DOHH2 (cell line): ENCODE results near the gene NELFCD.

Experiments used
- H3F3A ChIP-seq: fragments of 200-600 bp; sonication (generic), shearing (Covaris generic); 2 replicates; pipeline ENCODE4 v1.6.0; 2016; ENCODE audit warnings: antibody characterized with exemption, mild to moderate bottlenecking; ENCODE audit not compliant: control insufficient read depth, insufficient read depth
- H3K27ac ChIP-seq: fragments of 200-600 bp; sonication (generic); 2 replicates; pipeline ENCODE4 v1.5.1; 2014; ENCODE audit warnings: low read depth, mild to moderate bottlenecking, low read length, moderate library complexity
- H3K27me3 ChIP-seq: fragments of 200-600 bp; sonication (generic); 2 replicates; pipeline ENCODE4 v1.6.1; 2014; ENCODE audit warnings: mild to moderate bottlenecking, low read length, mixed read lengths; ENCODE audit not compliant: control insufficient read depth
- H3K36me3 ChIP-seq: fragments of 200-600 bp; sonication (generic); 2 replicates; pipeline ENCODE4 v1.6.1; 2014; ENCODE audit warnings: mild to moderate bottlenecking, low read length, moderate library complexity, mixed read lengths; ENCODE audit not compliant: control insufficient read depth
- H3K4me1 ChIP-seq: fragments of 200-600 bp; sonication (generic); 2 replicates; pipeline ENCODE4 v1.6.1; 2014; ENCODE audit warnings: mild to moderate bottlenecking, low read length, mixed read lengths; ENCODE audit not compliant: control insufficient read depth
- H3K4me2 ChIP-seq: fragments of 200-600 bp; sonication (generic); 2 replicates; pipeline ENCODE4 v1.6.0; 2014; ENCODE audit warnings: mild to moderate bottlenecking, low read length, moderate library complexity
- H3K4me3 ChIP-seq: fragments of 200-600 bp; sonication (generic); 2 replicates; pipeline ENCODE4 v1.5.1; 2014; ENCODE audit warnings: mild to moderate bottlenecking, low read length, mixed read lengths
- H3K79me2 ChIP-seq: fragments of 200-600 bp; sonication (generic); 2 replicates; pipeline ENCODE4 v1.6.1; 2014; ENCODE audit warnings: mild to moderate bottlenecking, low read length, mixed read lengths; ENCODE audit not compliant: control insufficient read depth
- H3K9me2 ChIP-seq: fragments of 200-600 bp; sonication (generic); replicated peaks from 2 replicates; pipeline ENCODE4 v1.6.1; 2014; ENCODE audit warnings: mild to moderate bottlenecking, low read length, mixed read lengths; ENCODE audit not compliant: control insufficient read depth
- H3K9me3 ChIP-seq: fragments of 200-600 bp; sonication (generic); 2 replicates; pipeline ENCODE4 v1.6.1; 2014; ENCODE audit warnings: antibody characterized with exemption, low read length, mixed read lengths; ENCODE audit not compliant: control insufficient read depth, insufficient read depth
- H4K20me1 ChIP-seq: fragments of 200-600 bp; sonication (generic); 2 replicates; pipeline ENCODE4 v1.6.0; 2014; ENCODE audit warnings: low read depth, mild to moderate bottlenecking, antibody characterized with exemption, low read length, moderate library complexity; ENCODE audit not compliant: control insufficient read depth, insufficient read depth
- EZH2phosphoT487 ChIP-seq: fragments of 200-600 bp; sonication (generic); IDR thresholded peaks from 2 replicates; pipeline ENCODE4 v1.6.1; 2017; ENCODE audit warnings: borderline replicate concordance, mild to moderate bottlenecking, antibody characterized with exemption, low read length, moderate library complexity, mixed read lengths
- TF ChIP-seq, protein P1 (sequence below): fragments of 200-600 bp; sonication (generic); IDR thresholded peaks from one replicate; pipeline ENCODE4 v1.5.1; 2014; ENCODE audit warnings: antibody characterized with exemption, mild to moderate bottlenecking, low read depth, low read length; ENCODE audit not compliant: poor library complexity, severe bottlenecking

NELFCD gene

DNA sequence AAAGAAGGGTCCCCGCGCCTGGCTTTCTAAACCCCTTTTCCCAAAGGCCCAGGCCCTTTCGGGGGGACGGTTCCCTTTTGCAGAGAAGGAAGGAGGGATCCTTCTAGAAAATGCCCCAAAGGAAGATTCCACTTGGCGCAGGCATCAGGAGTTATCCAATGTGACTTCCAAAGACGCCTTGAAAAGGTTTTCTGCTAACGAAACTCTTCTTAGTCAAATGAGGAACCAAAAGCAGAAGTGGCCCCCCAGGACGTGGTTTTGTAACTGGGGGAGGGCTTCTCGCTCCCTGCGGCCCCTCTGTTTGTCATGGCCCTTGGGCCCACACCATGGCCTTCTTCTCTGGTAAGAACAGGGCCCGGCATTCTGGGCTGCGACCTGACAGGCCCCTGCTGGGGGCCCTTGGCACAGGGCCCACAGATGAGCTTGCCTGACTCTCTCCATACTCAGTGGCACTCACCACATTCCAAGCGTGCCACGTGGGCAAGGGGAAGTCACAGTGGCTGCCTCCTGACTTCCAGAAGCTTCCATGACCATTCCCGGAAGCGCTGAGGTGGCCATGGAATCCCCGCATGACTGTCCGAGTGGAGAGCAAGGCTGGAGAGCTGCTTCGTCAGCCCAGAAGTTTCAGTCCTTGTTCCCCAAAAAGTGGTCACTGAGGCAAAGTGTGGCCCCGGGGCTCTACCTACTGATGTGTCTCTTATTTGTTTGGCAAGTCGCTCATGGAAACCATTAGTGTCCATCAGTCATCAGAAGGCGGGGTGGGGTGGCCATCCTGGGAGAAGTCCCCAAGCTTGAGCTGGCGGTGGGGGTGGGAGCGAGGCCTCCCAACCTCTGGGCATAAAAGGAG is 26.8 kb downstream of the NELFCD start:
- peaks cover 40% of the 10 kb centered on the region for H3K79me2 ChIP-seq
- peaks cover 67% of the 10 kb centered on the region for H3K4me1 ChIP-seq
- peak overlapping the region; percentile 91 for H3K4me2 ChIP-seq
- TF ChIP-seq, protein P1, sequence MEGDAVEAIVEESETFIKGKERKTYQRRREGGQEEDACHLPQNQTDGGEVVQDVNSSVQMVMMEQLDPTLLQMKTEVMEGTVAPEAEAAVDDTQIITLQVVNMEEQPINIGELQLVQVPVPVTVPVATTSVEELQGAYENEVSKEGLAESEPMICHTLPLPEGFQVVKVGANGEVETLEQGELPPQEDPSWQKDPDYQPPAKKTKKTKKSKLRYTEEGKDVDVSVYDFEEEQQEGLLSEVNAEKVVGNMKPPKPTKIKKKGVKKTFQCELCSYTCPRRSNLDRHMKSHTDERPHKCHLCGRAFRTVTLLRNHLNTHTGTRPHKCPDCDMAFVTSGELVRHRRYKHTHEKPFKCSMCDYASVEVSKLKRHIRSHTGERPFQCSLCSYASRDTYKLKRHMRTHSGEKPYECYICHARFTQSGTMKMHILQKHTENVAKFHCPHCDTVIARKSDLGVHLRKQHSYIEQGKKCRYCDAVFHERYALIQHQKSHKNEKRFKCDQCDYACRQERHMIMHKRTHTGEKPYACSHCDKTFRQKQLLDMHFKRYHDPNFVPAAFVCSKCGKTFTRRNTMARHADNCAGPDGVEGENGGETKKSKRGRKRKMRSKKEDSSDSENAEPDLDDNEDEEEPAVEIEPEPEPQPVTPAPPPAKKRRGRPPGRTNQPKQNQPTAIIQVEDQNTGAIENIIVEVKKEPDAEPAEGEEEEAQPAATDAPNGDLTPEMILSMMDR, result no peak
- TF ChIP-seq EZH2phosphoT487, result no peak
- peaks cover 9% of the 10 kb centered on the region for H3F3A ChIP-seq
- H3K9me2 ChIP-seq, result no peaks in the 10 kb centered on the region
- H3K9me3 ChIP-seq, result no peaks in the 10 kb centered on the region
- no peaks in the 10 kb centered on the region for H3K27me3 ChIP-seq
- peak overlapping the region; percentile 84 for H3K4me3 ChIP-seq
- H4K20me1 ChIP-seq, result peaks cover 14% of the 10 kb centered on the region; the same call in 1 of the 2 replicates
- peaks cover 30% of the 10 kb centered on the region for H3K36me3 ChIP-seq
- peak overlapping the region; percentile 88 for H3K27ac ChIP-seq

DNA sequence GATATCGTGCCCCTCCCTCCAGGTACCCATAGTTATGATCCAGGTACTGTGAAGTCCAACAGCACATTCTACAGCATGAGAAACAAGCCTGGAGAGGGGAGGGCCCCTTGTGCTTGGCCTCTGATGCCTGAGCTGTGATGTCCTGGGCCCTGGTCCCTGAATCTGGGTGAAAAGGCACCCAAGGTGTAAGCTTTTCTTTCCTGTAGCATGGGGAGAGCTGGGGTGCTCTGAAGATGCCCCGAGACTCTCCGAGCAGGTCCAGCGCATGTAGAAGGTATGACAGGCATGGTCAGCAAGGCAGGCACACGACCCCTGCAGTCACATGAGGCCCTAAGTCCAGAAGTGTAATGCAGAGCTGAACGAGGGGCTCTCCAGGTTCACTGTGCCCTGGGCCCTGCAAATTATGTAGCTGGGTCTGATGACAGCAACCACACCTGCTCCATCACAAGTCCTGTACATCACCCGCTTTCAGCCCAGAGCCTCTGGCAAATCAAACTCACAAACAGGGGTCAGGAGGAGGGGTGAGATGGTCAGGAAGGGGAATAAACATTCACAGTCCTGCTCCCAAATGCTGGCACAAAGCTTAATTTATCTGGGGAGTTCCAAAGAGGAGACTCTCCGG is 27.8 kb downstream of the NELFCD start:
- no peak overlapping the region for H3K4me3 ChIP-seq
- no peaks in the 10 kb centered on the region for H3K9me2 ChIP-seq
- H3K79me2 ChIP-seq, result peaks cover 30% of the 10 kb centered on the region
- peak overlapping the region; percentile 91; the same call in 1 of the 2 replicates for H3K4me2 ChIP-seq
- H3K36me3 ChIP-seq, result peaks cover 21% of the 10 kb centered on the region
- H4K20me1 ChIP-seq, result peaks cover 5% of the 10 kb centered on the region; the same call in 1 of the 2 replicates
- peaks cover 59% of the 10 kb centered on the region for H3K4me1 ChIP-seq
- TF ChIP-seq, protein P1, result no peak
- no peak for TF ChIP-seq EZH2phosphoT487
- no peaks in the 10 kb centered on the region for H3K27me3 ChIP-seq
- H3K9me3 ChIP-seq, result no peaks in the 10 kb centered on the region
- H3F3A ChIP-seq, result peaks cover 9% of the 10 kb centered on the region
- H3K27ac ChIP-seq, result no peak overlapping the region

DNA sequence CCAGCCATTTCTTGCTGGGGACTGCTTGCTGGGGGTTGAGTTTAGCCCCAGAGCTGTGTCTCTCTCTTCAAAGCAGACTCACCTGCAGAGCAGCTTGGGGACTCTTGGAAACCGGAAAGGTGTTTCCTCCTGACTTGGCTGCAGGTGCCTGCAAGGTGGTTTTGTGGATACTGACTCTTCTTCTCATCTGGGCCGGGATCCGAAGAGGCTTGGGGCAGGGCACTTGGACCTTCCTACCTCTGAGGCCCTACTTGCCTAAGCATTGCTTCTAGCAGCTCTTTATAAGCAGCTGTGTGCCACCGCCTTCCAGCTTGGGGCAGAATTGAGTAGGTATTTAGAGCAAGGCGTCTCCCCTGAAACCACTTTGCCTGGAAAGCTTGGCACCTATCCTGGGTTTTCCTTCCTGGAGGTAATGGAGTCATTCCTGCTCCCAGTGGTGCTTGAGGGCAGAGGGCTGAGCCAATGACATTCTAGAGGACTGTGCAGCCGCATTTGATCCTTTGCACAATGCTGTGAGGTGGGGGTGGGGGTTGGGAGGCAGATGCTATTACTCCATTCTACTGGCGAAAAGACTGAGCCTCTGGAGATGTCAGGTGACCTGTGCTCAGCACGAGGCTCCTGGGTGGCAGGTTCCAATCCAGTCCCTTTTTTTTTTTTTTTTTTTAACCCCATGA is 29.4 kb downstream of the NELFCD start:
- peaks cover 42% of the 10 kb centered on the region for H3K4me1 ChIP-seq
- no peak overlapping the region for H3K4me2 ChIP-seq
- H3K4me3 ChIP-seq, result no peak overlapping the region
- no peak for TF ChIP-seq EZH2phosphoT487
- TF ChIP-seq, protein P1, result no peak
- no peaks in the 10 kb centered on the region for H4K20me1 ChIP-seq
- H3F3A ChIP-seq, result peaks cover 5% of the 10 kb centered on the region
- no peaks in the 10 kb centered on the region for H3K27me3 ChIP-seq
- H3K9me2 ChIP-seq, result no peaks in the 10 kb centered on the region
- no peaks in the 10 kb centered on the region for H3K9me3 ChIP-seq
- no peak overlapping the region for H3K27ac ChIP-seq
- H3K79me2 ChIP-seq, result peaks cover 15% of the 10 kb centered on the region
- peaks cover 13% of the 10 kb centered on the region for H3K36me3 ChIP-seq
